Measurements from ENCODE around the gene FCSK.

The FCSK gene

GRCh38 chr16:70480127-70481105, 26.0 kb downstream of the FCSK start:
- DNase-seq: no peak

GRCh38 chr16:70481929-70482536, 27.6 kb downstream of the FCSK start:
- no peak for DNase-seq

GRCh38 chr16:70482624-70483023, 28.2 kb downstream of the FCSK start:
- DNase-seq: no peak

- no peak for DNase-seq
Observed at GRCh38 chr16:70483426-70483825, 29.0 kb downstream of the FCSK start.

- no peak for DNase-seq
Observed at GRCh38 chr16:70484867-70485266, 30.5 kb downstream of the FCSK start.

GRCh38 chr16:70490261-70490660, 35.9 kb downstream of the FCSK start:
- no peak for DNase-seq

- no peak for DNase-seq
Observed at GRCh38 chr16:70493802-70494201, 39.4 kb downstream of the FCSK start.

GRCh38 chr16:70494202-70494770, 39.9 kb downstream of the FCSK start:
- DNase-seq: no peak

- no peak for DNase-seq
Observed at GRCh38 chr16:70494777-70495176, 40.4 kb downstream of the FCSK start.

GRCh38 chr16:70495425-70496182, 41.2 kb downstream of the FCSK start:
- no peak for DNase-seq

- peak; percentile 17 for DNase-seq
Observed at GRCh38 chr16:70496513-70496912, 42.1 kb downstream of the FCSK start.

- DNase-seq: no peak
Observed at GRCh38 chr16:70508752-70509151, 54.4 kb downstream of the FCSK start.

GRCh38 chr16:70510216-70510615, 55.8 kb downstream of the FCSK start:
- no peak for DNase-seq

- no peak for DNase-seq
Observed at GRCh38 chr16:70511833-70512232, 57.4 kb downstream of the FCSK start.

- no peak for DNase-seq
Observed at GRCh38 chr16:70512456-70512855, 58.1 kb downstream of the FCSK start.

GRCh38 chr16:70520612-70521297, 66.4 kb downstream of the FCSK start:
- peak; percentile 19 for DNase-seq

- DNase-seq: no peak
Observed at GRCh38 chr16:70522216-70523075, 68.1 kb downstream of the FCSK start.

- peak; percentile 94 for DNase-seq
Observed at GRCh38 chr16:70523076-70523742, 68.8 kb downstream of the FCSK start, which contains the start of gene COG4. Gene COG4, minus strand, starts transcription at chr16:70523554. Its CDS starts 11 bp downstream, at chr16:70523543.

GRCh38 chr16:70523743-70524398, 69.5 kb downstream of the FCSK start, which contains the start of gene SF3B3:
Gene SF3B3, plus strand, starts transcription at chr16:70523816. Its CDS starts 2,841 bp downstream, at chr16:70526657.
- peak; percentile 77 for DNase-seq

GRCh38 chr16:70524399-70524825, 70.0 kb downstream of the FCSK start:
- DNase-seq: peak; percentile 16

All from stimulated activated CD4-positive, alpha-beta T cell treated with anti-CD3 and anti-CD28 coated beads, Interleukin-4, amount 100 ng/mL, for 24 hours (primary cell).